COLO829 (cell line): ENCODE data around the gene UBE2V1.

Experiments used
- DNase-seq: peaks from one replicate; pipeline ENCODE4 v3.0.0; 2012; ENCODE audit warnings: low spot score

The UBE2V1 gene

GRCh38 chr20:50043573-50044352 lies 69.2 kb downstream of the UBE2V1 start:
- no peak for DNase-seq

- no peak for DNase-seq
Observed at GRCh38 chr20:50042370-50043313, 70.3 kb downstream of the UBE2V1 start.

GRCh38 chr20:50041246-50041873 lies 71.6 kb downstream of the UBE2V1 start:
- no peak for DNase-seq

DNA sequence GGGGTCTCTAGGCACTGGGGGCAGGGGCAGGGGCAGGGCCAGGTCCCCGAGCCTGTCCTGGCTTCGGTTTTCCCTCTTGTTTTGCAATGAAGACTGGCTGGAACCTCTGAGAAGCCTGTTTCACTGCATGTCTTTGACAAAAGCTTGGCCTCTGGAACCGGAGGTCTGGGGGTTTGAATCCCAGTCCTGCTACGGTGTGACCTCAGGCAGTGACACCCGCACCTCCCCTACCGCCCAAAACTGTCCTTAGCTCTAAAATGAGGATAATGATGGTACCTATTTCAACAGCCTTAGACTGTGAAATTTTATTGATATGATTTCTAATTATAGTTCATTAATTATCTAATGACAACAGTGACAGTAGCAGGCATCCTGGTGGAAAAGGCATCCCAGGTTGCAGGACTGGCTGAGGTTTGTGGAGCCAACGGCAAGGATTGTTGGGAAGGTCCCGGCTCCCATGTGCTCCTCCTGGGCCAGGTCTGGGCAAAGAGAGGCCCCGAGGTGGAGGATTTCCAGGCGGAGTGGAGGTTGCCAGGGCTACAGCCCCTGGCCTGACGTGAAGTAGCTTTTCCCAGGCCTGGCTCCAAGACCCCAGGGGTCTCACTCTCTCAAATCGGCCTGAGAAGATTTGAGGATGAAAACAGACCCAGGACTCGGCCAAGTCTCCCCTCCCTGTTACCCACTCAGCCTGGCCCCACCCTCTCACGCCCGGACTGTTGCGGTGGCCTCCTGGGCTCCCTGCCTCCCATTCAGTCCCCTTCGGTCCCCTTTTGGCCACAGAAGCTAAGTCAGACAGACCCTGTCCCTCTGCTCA lies 72.3 kb downstream of the UBE2V1 start:
- DNase-seq: no peak

DNA sequence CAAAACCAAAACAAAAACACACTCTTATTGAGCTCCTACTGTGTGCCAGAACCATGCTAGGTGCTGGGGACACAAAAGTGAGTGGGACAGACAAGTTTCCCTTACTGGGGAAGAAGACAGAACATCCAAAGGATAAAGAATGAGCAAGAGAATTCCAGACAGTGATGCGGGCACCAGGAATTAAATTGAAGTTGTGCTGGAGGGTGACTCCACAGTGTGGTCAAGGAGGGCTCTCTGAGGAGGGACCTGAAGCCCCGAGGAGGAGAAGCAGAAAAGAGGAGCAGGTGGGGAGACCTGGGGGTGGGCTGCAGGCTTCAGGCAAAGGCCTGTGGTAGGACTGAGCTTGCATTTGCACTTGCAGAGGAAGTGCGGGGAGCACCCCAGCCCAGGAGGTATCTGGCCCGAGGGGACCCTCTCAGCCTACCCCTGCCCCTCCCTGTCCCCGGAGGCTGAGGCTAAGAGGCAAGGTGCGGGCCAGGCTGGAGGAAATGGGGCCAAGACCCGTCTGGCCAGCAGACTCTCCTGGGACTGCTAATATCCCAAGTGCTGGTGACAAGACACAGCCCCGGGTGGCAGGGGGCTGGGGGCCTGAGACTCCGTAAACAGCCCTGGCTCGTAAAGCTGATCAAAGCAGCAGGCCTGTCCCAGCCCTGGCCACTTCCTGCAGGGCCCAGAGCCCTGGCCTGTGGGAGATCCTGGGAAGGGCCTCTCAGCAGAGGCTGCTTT lies 73.1 kb downstream of the UBE2V1 start:
- DNase-seq: no peak

DNA sequence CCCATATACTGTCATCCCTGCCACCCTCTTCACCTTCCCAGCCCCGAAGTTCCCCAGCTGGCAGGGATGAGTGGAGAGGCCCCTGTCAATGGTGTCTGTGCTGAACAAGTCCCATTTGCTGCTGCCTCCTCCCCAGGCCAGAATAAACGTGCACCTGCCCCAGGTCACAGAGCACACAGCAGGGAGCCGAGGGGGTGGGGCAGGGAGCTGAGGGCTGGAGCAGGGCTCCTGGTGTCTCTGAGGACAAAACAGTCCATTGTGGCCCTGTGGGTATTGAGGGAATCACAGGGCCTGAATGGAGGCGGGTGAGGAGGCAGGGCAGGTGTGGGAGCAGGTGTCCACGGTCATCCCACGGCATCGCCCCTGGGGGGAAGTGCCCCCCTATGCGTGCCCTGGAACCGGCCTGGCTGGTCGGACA lies 74.4 kb downstream of the UBE2V1 start:
- DNase-seq: no peak

DNA sequence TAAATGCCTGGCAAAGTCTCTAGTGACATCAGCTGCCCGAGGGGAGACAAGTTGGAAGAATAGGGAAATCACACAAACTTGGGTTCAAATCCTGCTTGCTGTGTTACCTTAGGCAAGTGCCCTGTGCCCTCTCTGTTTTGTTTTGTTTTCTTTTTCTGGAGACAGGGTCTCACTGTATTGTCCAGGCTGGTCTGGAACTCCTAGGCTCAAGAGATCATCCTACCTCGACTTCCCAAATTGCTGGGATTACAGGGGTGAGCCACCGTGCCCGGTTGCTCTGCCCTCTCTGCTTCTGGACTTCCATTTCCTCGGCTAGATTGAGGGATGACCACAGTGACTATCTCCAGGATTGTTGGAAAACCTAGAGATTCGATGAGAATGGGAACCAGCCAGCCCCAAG lies 74.8 kb downstream of the UBE2V1 start:
- DNase-seq: no peak

- no peak for DNase-seq
Observed at GRCh38 chr20:50037575-50037974, 75.4 kb downstream of the UBE2V1 start.

- DNase-seq: no peak
Observed at GRCh38 chr20:50037123-50037522, 75.8 kb downstream of the UBE2V1 start.

DNA sequence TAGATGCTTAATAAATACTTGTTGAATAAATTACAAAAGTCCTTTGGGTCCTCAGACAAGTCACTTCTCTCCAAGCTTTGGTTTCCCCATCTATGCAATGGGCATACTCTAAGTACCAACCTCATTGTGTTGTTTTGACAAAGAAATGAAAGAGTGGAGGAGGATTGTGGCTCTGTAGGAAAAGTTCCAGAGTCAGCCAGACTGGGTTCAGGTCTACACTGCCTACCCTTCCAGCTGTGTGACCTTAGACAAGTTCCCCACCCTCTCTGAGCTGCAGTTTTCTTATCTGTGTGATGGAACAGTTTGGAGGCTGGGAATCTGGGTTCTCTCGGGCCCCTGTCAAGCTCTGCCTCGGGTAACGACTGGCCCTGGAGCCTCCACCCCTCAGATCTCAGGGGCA lies 76.2 kb downstream of the UBE2V1 start:
- DNase-seq: no peak

GRCh38 chr20:50034567-50035180 lies 78.3 kb downstream of the UBE2V1 start:
- DNase-seq: no peak

GRCh38 chr20:50032955-50033666 lies 79.8 kb downstream of the UBE2V1 start:
- DNase-seq: no peak
